Lung (tissue), 12 donors: ENCODE results near the gene SEPTIN8. TPM values are rescaled to one million over a fixed set of nuclear protein-coding genes. Genes with fewer than 3 reads are reported as not detected.

Experiments
- ATAC-seq: fragments of 200-7000 bp; cut with Tn5 transposase; one replicate; pipeline ENCODE4 v1.9.1; 2020; ENCODE audit warnings: moderate number of reproducible peaks; ENCODE audit not compliant: insufficient read depth, low FRiP score
- DNase-seq, 3 donors: peaks; one replicate each; pipeline ENCODE4 v3.0.0-alpha.2; 2013 to 2017
- H3K27ac ChIP-seq, 2 donors: one replicate each; pipeline ENCODE4 v1.5.1; 2013; ENCODE audit warnings: mild to moderate bottlenecking in 2 of 2, moderate library complexity in 2 of 2, control low read depth in 1 of 2, inconsistent platforms in 1 of 2, low read depth in 1 of 2, low read length in 1 of 2
- H3K27me3 ChIP-seq, 3 donors: one replicate each; pipeline ENCODE4 v1.5.1; 2013; ENCODE audit warnings: low read length in 2 of 3; ENCODE audit not compliant: control insufficient read depth in 3 of 3, insufficient read depth in 3 of 3
- H3K36me3 ChIP-seq, 4 donors: one replicate each; pipeline ENCODE4 v1.5.1; 2013; ENCODE audit warnings: low read length in 4 of 4, mild to moderate bottlenecking in 1 of 4, moderate library complexity in 1 of 4; ENCODE audit not compliant: control insufficient read depth in 4 of 4, insufficient read depth in 4 of 4
- H3K4me1 ChIP-seq, 5 donors: one replicate each; pipeline ENCODE4 v1.5.1; 2013; ENCODE audit warnings: low read length in 5 of 5, mild to moderate bottlenecking in 2 of 5, moderate library complexity in 1 of 5; ENCODE audit not compliant: control insufficient read depth in 5 of 5, insufficient read depth in 5 of 5
- H3K4me3 ChIP-seq: one replicate; pipeline ENCODE4 v1.5.1; 2013; ENCODE audit warnings: mild to moderate bottlenecking, control low read depth, moderate library complexity
- H3K9ac ChIP-seq, 2 donors: one replicate each; pipeline ENCODE4 v1.5.1; 2013; ENCODE audit warnings: low read length in 2 of 2, control low read depth in 1 of 2; ENCODE audit not compliant: insufficient read depth in 1 of 2
- H3K9me3 ChIP-seq, 4 donors: one replicate each; pipeline ENCODE4 v1.5.1; 2013; ENCODE audit warnings: low read length in 3 of 4, mild to moderate bottlenecking in 1 of 4, moderate library complexity in 1 of 4; ENCODE audit not compliant: control insufficient read depth in 4 of 4, insufficient read depth in 3 of 4
- WGBS, 2 donors: extraction: QIAGEN DNeasy Blood & Tissue Kit; methylation state at CpG; one replicate each; pipeline ENCODE4 v1.1.7; 2013; 5-methylcytosine and 5-hydroxymethylcytosine counted together
- polyA plus RNA-seq, 2 donors: library from polyadenylated mRNA; stranded (reverse); fragments of 200-250 nt; gene quantifications; one replicate each; pipeline ENCODE4 v1.2.1, GENCODE V29; 2013
- total RNA-seq, 2 donors: library from RNA; depleted of rRNA in 1 of 2; stranded (reverse); fragments of >200 nt in 1 of 2; gene quantifications; one replicate each; pipeline ENCODE4 v1.2.1, GENCODE V29; 2014 to 2021
- TF ChIP-seq, protein P1 (sequence below): IDR thresholded peaks from 2 replicates; pipeline ENCODE4 v1.5.1; 2012; ENCODE audit warnings: mild to moderate bottlenecking; ENCODE audit errors: control extremely low read depth, extremely low read depth
- donor health status: control.
- donor health status: control.
- donor health status: Bipolar disorder and iron deficiency.
- donor health status: healthy.
- donor health status: DM: yes; HTN: yes; CAD: no.

The SEPTIN8 gene
- total and polyA plus RNA-seq, 4 donors: 12.4 to 37.8 (median 22.0) TPM

DNA sequence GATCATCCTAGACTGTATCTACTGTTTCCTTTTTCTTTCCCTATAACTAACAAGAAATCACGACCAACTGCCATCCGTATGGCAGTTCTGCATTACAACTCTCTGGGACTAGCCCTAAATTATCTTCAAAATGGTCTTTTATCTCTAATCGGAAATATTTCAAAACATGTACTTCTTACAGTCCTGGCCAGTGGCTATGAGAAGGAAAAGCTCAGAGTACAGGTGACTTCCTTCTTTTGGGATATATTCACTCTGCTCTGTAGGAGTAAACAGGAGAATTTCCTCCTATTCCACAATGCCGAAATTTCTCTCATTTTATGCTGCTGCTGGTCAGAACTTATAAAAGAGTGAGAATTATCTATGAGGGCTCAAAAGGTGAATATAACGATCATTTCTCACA lies 1.8 kb upstream of the SEPTIN8 start:
- H3K4me1 ChIP-seq: peaks cover 0 to 23% (median 15%) of the 10 kb centered on the region in 5 donors
- ATAC-seq (no peak), DNase-seq (no peak)
- no peaks in the 10 kb centered on the region for H3K9me3 ChIP-seq
- H3K27ac ChIP-seq: no peak overlapping the region
- H3K27me3 ChIP-seq: peaks cover 0 to 8% (median 4%) of the 10 kb centered on the region in 3 donors
- H3K4me3 ChIP-seq: no peak overlapping the region
- TF ChIP-seq, protein P1, sequence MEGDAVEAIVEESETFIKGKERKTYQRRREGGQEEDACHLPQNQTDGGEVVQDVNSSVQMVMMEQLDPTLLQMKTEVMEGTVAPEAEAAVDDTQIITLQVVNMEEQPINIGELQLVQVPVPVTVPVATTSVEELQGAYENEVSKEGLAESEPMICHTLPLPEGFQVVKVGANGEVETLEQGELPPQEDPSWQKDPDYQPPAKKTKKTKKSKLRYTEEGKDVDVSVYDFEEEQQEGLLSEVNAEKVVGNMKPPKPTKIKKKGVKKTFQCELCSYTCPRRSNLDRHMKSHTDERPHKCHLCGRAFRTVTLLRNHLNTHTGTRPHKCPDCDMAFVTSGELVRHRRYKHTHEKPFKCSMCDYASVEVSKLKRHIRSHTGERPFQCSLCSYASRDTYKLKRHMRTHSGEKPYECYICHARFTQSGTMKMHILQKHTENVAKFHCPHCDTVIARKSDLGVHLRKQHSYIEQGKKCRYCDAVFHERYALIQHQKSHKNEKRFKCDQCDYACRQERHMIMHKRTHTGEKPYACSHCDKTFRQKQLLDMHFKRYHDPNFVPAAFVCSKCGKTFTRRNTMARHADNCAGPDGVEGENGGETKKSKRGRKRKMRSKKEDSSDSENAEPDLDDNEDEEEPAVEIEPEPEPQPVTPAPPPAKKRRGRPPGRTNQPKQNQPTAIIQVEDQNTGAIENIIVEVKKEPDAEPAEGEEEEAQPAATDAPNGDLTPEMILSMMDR: no peak
- 71 to 93% methylated on average over 5 of the region's 5 CpGs for WGBS, 2 donors
- H3K36me3 ChIP-seq: no peaks in the 10 kb centered on the region
- H3K9ac ChIP-seq: no peak overlapping the region

DNA sequence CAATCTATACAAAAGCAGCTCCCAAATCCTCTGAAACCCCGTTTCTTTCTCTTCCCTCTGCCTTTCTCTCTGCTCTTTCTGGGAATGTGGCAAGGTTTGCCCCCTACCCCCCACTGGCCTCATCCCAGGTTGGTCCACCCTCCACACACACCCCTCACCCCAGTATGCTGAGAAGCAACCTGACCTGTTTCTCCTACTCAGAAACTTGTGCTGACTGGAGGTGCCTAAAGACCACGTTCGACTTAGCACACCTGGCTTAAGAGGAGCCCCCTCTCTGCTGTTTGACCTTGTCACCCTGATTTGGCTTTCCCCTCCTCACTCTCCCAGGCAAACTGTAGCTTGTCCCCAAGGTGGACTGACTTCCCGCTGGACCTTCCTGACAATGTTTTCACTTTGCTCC lies 1.1 kb upstream of the SEPTIN8 start:
- no peaks in the 10 kb centered on the region for H3K9me3 ChIP-seq
- peak overlapping the region in 1 of 2 donors; percentile 15 for H3K9ac ChIP-seq
- ATAC-seq (no peak), DNase-seq (peak in 1 of 3 donors; percentile 9)
- H3K4me1 ChIP-seq: peaks cover 0 to 23% (median 15%) of the 10 kb centered on the region in 5 donors
- H3K27ac ChIP-seq: no peak overlapping the region
- 47 to 78% methylated on average over 4 of the region's 4 CpGs for WGBS, 2 donors
- H3K36me3 ChIP-seq: no peaks in the 10 kb centered on the region
- peaks cover 0 to 8% (median 4%) of the 10 kb centered on the region in 3 donors for H3K27me3 ChIP-seq
- TF ChIP-seq, protein P1: no peak
- no peak overlapping the region for H3K4me3 ChIP-seq

DNA sequence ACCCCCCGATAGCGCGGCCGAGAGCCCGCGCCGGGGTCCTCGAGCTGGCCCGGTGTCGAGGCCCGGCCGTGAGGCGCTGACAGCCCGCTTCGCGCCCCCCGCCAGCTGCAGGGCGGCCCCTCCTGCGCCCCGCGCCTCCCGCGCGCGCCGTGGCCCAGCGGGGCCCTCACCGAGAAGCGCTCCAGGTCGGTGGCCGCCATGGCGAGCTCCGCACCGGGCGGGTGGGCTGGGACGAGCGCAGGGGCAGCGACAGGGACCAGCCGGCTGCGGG lies 166 bp downstream of the SEPTIN8 start:
- H3K27me3 ChIP-seq: peaks cover 0 to 6% (median 2%) of the 10 kb centered on the region in 3 donors
- ATAC-seq: no peak
- WGBS, 2 donors: 1% methylated on average over 29 to 40 of the region's 40 CpGs
- H3K4me1 ChIP-seq: peaks cover 4 to 23% (median 17%) of the 10 kb centered on the region in 5 donors
- no peak for DNase-seq
- H3K9ac ChIP-seq: no peak overlapping the region
- TF ChIP-seq, protein P1: no peak
- H3K9me3 ChIP-seq: no peaks in the 10 kb centered on the region
- H3K36me3 ChIP-seq: no peaks in the 10 kb centered on the region
- H3K27ac ChIP-seq: peak overlapping the region; percentile 61 to 68
- peak overlapping the region; percentile 79 for H3K4me3 ChIP-seq
